Muscle of back (tissue), 11 donors: ENCODE data around the gene APBA2. TPM values are rescaled to one million over a fixed set of nuclear protein-coding genes. Genes with fewer than 3 reads are reported as not detected.
A peak's percentile ranks its signal among the peaks of the same experiment; 100 is the strongest.

Source experiments
- DNase-seq, 3 donors: peaks; one replicate each; pipeline versions ENCODE4 v3.0.0 to v3.0.0-alpha.2; 2013
- polyA plus RNA-seq, 10 donors: library from polyadenylated mRNA; unstranded; fragments of 120-200 nt; gene quantifications; one replicate each; pipeline ENCODE4 v1.2.1, GENCODE V29; 2013; ENCODE audit not compliant: insufficient read length in 10 of 10

Gene APBA2
- polyA plus RNA-seq, 10 donors = 3.1 to 12.7 (median 4.7) TPM

DNA sequence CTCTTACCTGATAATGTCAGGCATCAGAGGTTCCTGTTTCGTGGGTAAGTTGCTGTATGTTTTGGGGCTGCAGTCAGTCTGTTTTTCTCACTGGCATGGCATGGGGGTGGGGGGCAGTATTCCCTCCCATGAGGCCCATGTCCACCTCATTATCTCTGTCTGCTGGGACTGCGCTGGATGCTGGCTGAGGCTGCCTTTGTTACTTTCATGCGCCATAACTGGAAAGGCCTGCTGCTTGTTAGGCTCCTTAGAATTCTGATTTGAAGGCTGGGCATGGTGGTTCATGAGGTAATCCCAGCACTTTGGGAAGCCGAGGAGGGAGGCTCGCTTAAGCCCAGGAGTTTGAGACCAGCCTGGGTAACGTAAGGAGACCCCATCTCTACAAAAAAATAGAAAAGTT lies 9.8 kb downstream of the APBA2 start:
- no peak for DNase-seq

DNA sequence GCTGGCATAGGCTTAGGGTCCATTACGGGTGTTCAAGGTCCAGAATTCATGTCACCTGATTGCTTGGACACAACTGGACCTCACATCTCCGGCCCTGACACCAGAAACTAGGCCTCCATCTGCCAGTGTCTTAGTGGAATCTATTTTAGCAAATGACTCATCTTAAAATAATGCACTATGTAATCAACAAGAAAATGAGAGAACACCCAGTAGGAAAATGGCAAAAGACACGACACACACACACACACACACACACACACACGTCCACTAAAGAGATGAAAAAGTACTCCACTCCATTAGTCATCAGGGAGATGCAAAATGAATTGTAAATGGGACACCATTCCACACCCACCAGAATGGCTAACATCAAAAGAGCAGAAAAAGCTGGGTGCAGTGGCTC lies 11.2 kb downstream of the APBA2 start:
- peak in 1 of 3 donors; percentile 67 for DNase-seq

DNA sequence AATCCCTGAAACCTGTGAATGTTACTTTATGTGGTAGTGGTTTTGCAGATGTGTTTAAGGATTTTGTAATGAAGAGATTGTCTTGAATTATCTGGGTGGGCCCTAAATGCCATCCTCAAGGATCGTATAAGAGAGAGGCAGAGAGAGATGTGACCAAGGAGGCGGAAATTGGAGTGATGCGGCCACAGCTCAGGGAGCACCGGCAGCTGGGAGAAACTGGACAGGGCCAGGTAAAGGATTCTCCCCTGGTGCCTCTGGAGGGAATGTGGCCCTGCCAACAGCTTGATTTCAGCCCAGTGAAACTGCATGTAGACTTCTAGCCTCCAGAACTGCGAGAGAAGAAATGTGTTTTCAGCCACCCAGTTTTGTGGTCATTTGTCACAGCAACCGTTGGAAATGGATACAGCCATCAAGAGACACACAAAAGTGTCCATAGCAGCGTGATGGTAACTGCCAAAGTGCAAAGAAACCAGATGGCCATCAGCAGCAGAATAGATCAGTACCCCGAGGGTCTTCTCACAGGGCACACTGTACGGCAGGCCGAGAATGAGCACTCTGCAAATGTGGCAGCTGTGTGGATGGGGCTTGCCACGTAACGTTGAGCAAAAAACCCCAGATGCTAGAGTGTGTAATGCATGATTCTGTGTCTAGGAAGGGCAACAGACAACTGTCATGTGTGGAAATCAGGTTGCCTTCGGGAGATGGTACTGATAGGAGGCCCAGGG lies 12.2 kb downstream of the APBA2 start:
- no peak for DNase-seq

DNA sequence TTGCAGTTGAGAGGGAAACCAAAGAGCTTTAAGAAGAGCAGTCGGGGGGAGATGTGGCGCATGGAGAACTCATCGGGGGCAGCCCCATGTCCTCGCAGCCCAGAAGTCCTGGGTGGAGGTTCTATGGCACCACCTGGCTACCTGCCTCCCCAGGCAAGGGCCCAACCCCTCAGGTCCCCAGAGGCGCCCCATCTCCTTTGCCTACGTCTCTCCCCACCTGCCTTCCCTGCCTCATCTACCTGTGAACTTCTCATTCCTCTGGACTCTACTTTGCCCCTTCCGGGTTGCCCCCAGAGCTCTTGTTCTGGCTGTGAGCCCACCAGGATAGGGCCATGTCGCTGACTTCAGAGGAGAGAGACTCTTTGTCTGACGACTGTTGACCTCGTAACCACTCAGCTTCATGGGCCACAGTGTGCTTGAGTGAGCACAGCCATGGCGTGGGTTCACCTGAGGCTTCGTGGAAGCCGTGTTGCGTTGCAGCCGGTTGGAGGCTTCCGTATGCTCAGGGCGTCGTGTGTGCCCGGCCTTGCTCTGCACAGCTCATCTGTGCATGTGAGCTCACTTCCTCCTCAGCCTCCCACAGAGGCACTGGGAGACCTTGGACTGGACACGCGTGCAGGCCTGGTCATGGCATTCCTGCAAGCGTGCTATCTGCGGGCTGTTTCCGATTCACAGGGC lies 13.4 kb downstream of the APBA2 start:
- no peak for DNase-seq

DNA sequence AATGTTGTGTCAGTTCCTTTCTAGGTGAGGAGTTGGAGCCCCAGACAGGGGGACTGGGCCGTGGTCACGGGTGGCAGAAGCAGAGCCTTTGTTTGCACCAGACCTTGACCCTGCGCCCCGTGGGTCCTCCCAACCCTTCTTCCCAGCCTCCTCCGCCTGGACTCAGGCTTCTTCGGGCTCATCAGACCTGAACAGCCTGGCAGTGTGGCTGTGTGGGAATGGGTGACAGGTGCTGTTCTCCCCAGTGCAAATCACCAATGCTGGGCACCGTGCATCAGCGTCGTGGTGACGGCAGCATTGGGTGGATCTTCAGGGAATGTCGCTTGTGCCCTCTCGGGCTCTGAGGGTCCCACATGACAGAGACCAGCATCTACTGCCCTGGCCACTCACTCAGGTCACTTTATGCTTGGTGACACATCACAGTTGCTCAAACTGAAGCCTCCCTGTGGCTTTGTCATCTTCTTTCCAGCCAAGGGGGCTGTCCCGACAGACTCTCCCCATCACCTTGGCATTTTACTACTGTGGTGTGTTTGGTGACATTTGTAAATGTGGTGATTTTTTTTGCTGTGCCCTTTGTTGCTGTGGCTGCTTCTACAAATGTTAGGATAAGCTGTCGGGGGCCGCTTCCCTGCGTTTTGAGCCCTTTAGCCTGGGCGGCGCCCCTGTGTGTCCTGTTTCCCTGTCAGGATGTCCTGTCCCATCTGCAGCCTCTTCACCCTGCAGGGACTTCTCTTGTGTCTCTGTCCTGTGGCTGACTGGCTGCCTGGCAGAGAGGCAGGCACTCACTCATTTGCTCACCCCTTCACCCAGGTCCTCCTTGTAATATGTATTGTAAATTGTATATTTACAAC lies 14.5 kb downstream of the APBA2 start:
- DNase-seq = no peak

DNA sequence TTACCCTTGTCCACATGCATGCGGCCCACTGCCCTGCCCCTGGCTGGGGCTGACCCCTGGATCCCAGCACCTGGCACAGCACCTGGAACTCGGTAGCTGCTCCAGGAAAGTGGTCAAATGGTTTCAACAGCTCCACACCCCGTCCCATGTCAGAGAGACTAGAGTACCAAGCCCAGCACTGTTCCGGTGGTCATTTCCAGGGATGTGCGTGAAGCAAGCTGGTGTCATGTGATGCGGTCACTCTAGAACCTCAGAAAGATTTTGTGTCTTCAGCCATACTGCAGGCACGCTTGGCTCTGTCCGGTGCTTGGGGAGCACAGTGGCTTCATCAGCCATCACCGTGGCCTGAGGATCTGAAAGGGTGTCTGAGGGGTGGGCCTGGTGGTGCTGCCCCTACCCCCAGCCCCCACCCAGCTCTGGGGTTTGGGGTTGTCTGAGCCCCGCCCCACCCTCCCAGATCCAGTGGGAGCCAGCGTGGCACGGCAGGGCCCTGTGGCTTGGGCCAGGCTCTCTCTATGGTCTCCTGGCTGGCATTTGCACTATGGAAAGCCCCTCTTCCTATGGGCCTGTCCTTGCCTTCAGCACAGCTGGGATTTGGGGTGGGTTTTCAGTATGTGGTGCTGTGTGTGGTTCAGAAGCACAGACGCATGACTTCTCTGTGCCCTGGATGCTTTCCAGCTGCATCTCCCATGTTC lies 15.3 kb downstream of the APBA2 start:
- DNase-seq = no peak

DNA sequence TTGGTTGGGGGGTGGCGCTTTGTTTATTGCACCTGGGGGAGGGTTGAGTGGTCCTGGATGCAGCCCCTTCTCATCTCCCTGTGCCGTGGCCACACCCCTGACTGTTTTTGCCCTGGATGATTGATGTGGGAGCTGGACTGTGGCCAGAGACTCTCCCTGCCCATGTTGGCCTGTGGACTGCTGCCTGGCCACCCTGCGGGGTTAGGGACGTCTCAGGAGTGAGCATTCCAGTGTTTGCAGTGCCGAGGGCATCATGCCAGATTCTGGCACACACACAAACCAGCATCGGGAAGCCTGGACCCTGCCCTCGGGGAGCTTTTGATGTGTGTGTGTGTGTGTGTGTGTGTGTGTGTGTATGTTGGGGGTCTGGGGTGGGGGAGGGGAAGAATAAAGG lies 15.8 kb downstream of the APBA2 start:
- DNase-seq = no peak

DNA sequence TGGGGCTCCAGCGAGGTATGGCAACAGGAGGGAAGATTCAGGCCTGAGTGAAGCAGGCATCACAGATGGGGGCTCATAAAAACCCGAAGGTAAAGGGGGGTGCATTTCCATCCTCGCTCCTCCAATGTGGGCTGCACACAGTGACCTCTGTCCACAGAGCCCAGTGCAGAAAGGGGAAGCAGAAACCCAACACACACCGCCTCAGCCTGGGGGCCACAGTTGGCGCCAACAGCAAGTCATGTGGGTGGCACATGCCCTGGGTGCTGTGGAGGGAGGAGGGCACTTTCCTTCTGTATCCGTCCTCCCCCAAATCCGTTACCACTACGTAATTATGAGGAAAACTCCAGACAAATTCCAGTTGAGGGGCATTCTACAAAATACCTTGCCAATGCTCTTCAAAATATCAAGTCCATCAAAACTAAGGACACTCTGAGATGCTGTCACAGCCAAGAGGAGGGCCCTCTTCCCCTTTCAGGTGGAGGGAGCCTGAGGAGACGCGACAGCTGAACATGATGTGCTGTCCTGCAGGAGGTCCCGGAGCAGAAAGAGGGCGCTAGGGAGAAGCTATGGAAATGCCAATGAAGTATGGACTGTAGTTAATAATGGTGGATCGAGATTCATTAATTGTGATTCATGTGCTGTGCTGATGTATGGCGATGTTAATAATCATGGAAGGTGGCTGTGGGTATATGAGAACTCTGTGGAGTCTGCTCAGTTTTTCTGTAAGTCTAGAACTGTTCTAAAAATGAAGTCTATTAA lies 16.4 kb downstream of the APBA2 start:
- no peak for DNase-seq

DNA sequence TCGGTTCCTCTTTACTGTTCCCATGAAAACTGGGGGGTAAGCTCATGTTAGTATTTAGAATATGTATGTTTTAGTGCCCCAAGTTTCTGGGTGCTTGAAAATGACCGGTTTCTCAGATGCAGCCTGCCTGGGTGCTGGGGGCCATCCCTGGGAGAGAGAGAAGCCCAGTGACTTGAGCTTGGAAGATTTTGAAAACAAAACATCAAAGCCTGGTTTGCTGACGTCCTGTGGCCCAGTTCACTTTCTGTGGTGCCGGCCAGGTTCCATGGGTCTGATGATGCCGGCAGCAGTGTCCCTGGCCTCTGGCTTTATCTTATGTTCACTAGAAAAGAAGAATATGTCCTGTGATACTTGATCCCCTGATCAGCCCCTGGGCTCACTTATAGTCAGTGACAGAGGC lies 17.1 kb downstream of the APBA2 start:
- DNase-seq = no peak

DNA sequence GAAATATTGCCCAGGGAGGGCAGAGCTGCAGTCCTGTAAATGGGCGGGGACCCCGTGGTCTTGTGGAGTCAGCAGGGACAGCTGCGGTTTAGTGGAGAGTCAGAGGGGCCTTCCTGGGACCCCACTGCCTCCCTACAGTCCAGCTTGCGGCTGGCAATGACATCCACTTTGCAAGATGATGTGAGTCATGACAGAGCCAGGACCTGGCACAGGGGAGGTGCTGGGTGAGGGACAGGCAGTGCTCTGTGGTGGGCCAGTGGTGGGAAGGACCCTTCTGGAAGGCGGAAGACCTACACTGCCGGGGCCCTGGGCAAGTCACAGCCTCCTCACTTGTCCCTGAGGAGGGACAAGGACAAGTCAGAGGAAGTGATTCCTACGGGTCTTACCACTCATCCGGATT lies 17.8 kb downstream of the APBA2 start:
- no peak for DNase-seq

DNA sequence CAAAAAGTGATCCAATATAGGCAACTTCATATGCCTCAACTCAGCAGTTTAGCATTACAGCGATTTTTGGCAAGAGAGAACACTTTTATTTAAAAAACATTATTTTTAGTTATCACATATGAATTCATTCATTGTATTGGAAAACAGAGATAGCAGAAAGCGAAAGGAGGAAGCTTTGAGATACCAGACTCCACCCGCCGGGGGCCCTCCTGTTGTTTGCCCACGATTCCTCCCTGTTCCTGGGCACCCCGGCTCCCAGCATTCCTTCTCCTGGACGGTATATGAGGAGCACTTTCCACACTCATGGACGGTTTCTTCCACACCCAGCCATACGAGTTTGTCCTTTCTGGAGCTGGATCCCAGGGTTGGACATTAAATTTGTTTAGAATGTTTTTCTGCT lies 18.2 kb downstream of the APBA2 start:
- DNase-seq = no peak

DNA sequence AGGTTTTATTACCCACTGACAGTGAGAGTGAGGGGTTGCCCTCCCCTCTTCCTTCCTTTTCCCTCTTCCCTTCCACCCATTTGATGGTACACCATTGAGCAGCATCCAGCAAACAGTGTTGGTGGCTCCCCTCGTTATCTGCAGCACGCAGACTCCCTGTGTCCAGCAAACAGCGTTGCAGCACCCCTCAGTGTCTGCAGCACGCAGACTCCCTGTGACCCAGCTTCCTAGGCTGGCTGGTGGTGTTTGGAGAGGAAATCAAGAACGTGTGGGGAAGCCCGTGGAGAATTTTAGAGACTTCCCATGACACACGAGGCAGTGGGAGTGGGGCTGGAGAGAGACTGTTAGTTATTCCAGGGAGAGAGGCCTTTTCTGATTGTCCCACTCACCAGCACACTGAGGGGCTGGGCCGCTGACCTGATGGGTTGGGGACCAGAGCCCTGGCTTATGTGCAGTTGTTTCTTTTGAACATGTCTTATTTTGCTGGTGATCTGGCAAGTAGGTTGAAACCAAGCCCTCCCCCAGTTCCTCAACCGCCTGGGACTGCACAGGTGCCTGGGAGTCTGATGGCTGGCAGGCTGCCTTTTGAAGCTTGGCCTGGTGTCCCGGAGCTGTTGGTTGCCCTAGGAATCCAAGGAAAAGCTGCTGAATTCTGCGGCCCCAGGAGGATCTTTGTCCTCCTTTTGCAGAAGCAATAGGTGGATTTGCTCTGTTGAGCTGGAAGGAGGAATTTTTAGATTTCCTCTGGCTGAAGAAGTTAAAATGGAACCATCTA lies 19.0 kb downstream of the APBA2 start:
- DNase-seq = peak in 1 of 3 donors; percentile 23

DNA sequence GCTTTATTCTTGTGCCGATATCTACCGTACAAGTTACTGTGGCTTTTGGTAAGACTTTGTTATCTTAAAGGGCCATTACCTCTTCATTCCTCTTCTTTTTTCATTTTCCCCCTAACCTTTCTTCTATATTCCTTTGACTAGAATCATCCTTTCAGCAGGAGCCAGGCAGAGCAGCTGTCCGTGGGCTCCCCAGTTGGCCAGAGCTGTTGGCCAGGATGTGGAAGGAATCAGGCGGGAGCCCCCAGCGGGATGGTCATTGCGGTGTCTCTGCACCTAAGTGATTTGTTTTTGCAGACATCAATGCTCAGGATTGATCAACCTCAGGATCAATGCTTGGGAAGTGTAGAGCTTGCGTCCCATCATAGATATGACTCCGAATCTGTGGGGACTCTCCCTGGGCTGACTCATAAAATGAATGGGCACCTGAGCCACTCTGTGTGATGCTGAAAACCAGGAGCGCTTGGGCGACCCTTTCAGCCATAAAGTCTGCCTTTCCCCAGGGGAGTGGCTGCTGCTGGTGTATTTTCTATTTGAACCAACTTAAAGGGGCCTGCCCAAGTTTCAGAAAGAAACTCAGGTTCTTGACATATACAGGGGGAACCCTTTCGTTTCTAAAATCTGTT lies 21.7 kb downstream of the APBA2 start:
- no peak for DNase-seq

DNA sequence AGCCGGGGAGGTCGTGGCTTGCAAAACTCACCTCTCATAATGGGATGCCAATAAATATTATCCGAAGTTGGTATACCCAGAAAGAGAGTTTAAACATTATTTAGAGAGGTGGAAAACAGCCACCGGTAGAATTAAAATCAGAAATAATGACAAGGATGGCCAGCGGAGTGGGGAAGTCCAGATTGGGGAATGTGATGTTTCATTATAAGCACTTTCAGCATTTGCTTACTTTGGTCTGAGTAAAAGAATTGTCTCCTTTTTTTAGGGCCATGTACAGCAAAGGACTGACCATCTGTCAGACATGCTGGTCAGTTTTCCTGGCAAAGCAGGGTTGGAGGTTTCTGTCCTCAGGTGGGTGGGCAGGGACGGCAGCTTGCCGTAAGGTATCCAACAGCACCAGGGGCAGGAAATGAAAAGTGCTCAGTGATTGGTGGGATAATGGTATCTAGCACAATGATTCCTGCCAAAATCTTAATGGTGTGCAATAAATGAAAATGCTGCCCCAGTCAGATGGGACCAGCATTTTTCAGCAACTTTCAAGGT lies 24.3 kb downstream of the APBA2 start:
- DNase-seq = no peak

DNA sequence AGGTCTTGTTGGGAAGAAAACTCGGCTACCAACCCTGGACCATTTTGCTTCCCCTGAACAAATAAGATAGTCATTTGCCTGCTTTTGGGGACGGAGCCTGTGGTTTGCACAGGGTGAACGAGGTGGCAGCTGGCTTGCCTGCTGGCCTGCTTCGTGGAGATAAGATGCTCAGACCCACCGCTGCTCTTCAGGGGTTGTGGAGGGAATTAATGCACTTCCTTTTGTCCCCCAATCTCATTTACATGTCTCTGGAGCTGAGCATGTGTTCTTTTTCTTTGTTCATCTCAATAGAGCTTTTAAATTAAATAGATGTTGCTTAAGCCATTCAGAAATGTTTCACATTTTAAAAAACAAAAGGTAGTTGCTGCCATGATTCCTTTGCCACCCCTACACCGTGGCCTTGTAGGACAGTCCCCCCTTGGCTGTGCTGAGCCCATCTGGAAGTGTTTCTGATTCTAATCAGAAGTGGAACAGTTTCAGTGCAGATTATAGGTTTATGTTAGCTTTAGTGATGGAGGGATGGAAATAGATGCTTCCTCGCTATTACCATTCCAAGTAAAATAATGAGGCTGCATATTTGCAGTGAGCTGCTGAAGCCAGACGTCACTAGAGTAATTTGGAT lies 25.6 kb downstream of the APBA2 start:
- DNase-seq = no peak

DNA sequence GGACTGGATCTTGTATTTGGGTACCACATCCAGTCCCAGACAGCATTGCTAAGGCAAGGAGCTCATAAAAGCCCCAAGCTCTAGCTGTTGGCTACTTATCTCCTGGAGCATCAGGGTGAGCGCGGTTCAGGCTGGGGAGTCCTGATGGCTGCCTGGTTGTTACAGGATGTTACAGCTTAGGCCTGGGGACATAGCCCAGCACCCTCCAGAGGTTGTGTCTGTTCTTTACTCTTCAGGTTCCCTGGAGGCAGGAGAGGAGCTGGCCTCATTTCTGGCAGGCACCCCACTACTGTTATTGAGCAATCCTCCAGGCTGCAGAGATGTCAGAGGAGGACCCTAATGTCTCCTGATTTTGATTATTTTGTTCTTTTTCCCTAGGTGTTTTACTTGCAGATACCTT lies 26.6 kb downstream of the APBA2 start:
- no peak for DNase-seq

DNA sequence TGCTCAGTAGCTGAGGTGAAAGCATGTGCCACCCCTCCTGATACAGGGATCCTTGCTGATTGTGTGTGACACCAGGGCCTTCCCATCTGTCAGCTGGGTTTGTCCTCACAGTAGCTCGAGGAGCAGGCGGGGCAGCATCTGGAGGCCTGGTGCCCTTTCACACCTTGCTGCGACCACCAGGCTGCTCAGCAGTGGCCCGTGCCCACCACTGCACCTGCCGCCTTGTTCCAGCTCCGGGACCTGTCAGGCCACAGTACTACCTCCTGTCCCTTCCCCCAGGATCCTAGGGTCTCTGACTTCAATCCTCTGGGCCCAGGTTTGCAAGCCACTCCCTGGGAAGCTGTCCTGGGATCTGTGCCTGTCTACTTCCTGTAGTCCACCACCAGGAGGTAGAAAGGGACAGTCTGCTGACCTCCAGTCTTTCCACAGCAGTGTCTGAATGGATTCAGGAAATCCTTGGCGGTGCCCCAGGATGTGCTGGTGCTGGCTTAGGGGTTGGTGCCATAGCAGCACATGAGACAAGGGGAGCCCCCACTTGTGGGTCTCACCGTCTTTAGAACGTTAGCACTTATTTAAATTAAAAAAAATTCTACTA lies 27.5 kb downstream of the APBA2 start:
- DNase-seq = no peak

DNA sequence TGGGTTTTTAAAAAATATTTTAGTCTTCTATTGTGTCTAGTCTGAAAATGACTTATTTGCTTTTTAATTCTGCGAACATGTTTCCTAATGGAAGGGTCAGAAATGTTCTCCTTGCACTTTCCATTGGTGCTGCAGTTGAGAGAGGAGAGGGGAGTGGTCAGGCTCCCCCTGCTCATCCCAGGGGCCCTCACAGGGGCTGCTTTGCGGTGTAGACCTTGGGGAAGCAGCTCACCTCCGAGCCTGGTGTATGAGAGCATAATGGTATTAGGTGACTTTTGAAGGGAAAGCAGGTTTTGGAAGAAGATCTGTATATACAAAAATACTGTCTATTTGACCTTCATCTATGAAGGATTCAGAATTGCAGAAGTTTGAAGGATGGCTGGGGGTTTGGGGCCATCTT lies 28.3 kb downstream of the APBA2 start:
- no peak for DNase-seq

DNA sequence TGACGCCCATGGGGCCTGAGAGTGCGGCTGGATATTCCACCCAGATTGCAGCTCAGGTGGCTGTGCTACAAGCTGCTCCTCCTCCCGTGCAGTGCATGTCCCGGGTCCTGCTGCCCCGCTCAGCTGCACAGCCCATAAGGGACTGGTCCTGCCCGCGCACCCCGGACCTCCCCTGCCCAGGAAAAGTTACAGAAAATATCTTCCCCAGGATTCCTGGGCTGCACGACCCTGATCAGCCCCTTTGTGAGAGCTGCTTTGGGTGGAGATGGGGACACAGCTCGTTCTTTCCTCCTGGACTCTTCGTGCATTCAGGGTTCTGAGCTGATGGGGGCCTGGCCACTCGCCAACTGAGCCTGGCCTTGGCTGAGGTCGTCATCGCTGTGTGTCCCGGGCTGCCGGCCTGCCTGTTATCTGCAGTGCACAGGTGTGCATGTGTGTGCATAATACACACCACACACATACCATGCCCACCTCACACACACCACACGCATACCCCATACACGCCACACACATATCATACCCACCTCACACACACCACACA lies 28.8 kb downstream of the APBA2 start:
- no peak for DNase-seq
